ENCODE data around the gene NSRP1.
"Not testable (repeated sequence)": the region's sequence is repeated elsewhere in the genome, so short reads cannot be mapped to it uniquely, and the experiment has no call there.

Gene NSRP1

GRCh38 chr17:30124273-30124796 lies 7.7 kb downstream of the NSRP1 start:
- no peak for DNase-seq (ENCODE audit: low read depth)

GRCh38 chr17:30130121-30130520 lies 13.5 kb downstream of the NSRP1 start:
- DNase-seq (ENCODE audit: low read depth) = no peak

GRCh38 chr17:30132615-30133014 lies 16.0 kb downstream of the NSRP1 start:
- no peak for DNase-seq (ENCODE audit: low read depth)

- DNase-seq (ENCODE audit: low read depth) = no peak
These were observed 16.6 kb downstream of the NSRP1 start for GRCh38 chr17:30133197-30133596.

- no peak for DNase-seq (ENCODE audit: low read depth)
These were observed 17.9 kb downstream of the NSRP1 start for GRCh38 chr17:30134551-30134950.

DNA sequence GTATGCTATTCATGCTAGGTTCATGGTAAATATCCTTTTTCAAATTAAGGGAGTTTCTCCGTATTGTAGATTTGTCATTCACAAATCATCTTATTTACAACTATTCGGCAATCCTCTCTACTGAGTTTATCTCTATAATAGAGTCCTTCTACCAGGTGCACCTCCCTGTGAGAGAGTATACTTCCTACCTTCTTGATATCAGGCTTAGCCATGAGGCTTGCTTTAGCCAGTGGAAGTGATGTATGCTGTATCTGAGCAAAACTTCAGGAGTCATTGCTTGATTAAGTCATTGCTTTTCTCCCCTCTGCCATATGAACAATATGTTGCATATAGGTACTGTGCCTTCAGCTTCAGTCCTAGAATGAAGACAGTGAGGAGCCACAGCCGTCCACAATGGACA lies 20.5 kb downstream of the NSRP1 start:
- DNase-seq (ENCODE audit: low read depth) = no peak

DNA sequence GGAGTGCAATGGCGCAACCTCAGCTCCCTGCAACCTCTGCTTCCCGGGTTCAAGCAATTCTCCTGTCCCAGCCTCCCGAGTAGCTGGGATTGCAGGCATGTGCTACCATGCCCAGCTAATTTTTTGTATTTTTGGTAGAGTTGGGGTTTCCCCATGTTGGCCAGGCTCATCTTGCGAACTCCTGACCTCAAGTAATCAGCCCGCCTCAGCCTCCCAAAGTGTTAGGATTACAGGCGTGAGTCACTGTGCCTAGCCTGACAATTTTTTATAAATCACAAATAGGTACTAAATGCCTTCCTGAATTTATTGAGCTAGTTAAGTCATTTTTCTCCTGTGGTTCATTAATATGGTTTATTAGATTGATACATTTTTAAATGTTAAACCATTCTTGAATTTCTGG lies 31.2 kb downstream of the NSRP1 start:
- DNase-seq (ENCODE audit: low read depth) = not testable (repeated sequence)

GRCh38 chr17:30148376-30148775 lies 31.8 kb downstream of the NSRP1 start:
- DNase-seq (ENCODE audit: low read depth) = no peak

- no peak for DNase-seq (ENCODE audit: low read depth)
These were observed 34.9 kb downstream of the NSRP1 start for GRCh38 chr17:30151471-30151870.

DNA sequence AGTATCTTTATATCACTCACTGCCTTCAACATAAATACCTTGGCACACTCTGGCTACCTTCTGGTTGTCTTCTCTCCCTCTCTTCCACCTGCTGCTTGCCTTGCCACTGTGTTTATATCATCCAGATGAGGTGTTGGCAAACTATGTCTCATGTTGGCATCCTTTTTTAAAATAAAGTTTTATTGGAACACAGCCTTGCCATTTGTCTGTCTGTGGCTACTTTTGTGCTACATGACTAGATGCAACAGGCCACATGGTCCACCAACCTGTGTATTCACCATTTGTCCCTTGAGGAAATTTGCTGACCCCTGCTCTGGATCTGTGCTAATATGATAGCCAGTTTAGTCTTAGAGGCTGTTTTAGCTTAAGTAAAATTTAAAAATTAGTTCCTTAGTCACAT lies 36.8 kb downstream of the NSRP1 start:
- DNase-seq (ENCODE audit: low read depth) = no peak

- DNase-seq (ENCODE audit: low read depth) = no peak
These were observed 38.8 kb downstream of the NSRP1 start for GRCh38 chr17:30155389-30155788.

DNA sequence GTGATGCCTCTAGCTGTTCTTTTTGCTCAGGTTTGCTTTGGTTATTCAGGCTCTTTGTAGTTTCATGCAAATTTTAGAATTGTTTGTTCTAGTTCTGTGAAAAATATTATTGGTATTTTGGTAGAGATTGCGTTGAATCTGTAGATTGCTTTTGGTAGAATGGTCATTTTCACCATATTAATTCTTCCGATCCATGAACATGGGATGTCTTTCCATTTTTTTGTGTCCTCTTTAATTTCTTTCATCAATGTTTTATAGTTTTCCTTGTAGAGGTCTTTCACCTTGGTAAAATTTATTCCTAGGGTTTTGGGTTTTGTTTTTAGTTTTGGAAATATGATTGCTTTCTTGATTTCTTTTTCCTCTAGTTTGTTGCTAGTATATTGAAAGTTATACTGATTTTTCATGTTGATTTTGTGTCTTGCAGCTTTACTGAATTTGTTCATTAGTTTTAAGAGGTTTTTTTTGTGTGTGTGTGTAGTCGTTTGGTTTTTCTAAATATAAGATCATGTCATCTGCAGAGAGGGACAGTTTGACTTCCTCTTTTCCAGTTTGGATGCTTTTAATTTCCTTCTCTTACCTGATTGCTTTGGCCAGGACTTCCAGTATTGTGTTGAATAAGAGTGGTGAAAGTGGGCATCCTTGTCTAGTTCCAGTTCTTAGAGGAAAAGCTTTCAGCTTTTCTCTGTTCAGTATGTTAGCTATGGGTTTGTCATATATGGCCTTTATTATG lies 42.4 kb downstream of the NSRP1 start:
- DNase-seq (ENCODE audit: low read depth) = no peak

DNA sequence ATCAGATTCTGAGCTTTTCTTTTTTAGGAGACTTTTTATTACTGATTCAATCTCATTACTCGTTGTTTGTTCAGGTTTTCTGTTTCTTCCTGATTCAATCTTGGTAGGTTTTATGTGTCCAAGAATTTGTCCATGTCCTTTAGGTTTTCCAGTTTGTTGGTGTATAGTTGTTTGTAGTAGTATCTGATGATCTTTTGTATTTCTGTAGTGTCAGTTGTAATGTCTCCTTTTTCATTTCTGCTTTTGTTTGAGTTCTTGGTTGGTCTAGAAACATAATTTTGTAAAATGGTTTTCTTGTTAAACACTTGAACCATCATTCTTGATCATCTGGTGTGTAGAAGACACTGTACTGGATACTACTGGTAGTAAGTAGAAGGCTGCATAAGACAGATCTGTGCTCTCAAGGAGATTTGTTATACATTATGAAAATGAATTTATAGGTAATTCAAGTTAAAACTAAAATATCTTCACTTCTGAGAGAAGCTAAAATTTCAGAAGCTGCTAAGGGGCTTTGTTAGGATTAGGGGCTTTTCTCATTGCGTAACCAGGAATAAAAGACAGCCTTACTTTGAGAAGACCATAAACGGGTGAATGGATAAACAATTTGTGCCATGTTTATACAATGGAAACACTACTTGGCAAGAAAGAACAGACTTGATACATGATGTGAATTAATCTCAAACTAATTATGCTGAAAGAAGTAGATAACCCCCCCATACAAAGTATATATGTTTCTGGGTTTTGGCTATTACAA lies 44.0 kb downstream of the NSRP1 start:
- no peak for DNase-seq (ENCODE audit: low read depth)

DNA sequence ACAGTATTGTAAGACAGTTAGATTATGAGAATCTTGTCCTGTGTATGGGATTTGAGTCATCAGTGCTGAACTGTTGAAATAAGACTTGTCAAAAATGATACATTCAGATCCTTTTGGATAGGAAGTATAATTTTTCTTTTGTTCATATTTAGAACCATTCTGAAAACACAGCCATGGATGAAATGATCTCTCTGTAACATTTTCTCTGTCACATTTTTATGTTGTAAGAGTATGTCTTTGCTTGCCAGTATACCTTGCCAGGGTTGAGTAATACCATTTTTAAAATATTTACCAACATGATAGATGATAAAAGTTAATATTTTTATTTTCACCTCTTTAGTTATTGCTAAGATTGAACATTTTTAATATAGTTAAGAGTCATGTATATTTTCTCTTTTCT lies 45.0 kb downstream of the NSRP1 start:
- peak; percentile 15 for DNase-seq (ENCODE audit: low read depth)

DNA sequence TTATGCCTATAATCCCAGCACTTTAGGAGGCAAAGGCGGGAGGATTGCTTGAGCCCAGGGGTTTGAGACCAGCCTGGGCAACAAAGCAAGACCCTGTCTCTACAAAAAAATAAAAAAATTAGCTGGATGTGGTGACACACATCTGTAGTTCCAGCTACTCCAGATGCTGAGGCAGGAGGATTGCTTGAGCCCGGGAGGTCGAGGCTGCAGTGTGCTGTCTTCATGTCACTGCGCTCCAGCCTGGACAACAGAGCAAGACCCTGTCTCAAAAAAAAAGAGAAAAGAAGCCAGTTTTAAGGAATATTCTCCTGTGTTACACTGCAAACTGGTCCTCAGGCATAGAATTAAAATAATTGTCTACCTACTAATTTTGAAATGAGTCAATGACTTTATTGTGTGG lies 47.9 kb downstream of the NSRP1 start:
- no peak for DNase-seq (ENCODE audit: low read depth)

DNA sequence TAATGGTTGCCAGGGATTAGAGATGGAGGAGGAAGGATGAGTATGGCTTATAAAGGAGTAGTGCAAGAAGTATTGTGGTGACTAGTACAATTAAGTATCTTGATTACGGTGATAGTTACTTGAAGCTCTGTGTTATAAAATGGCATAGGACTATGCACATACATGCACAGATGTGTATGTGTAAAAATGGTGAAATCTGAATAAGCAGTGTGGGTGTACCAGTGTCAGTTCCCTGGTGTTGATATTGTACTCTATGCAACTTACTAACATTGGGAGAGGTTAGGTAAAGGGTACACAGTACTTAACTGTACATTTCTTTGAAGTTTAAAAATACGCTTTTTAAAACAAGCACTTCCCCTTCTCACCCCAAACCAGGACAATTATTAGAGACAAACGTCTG lies 48.5 kb downstream of the NSRP1 start:
- DNase-seq (ENCODE audit: low read depth) = no peak

GRCh38 chr17:30165960-30166359 lies 49.3 kb downstream of the NSRP1 start:
- DNase-seq (ENCODE audit: low read depth) = no peak

- no peak for DNase-seq (ENCODE audit: low read depth)
These were observed 53.9 kb downstream of the NSRP1 start for GRCh38 chr17:30170415-30170987.

- no peak for DNase-seq (ENCODE audit: low read depth)
These were observed 55.9 kb downstream of the NSRP1 start for GRCh38 chr17:30172560-30172959.

DNA sequence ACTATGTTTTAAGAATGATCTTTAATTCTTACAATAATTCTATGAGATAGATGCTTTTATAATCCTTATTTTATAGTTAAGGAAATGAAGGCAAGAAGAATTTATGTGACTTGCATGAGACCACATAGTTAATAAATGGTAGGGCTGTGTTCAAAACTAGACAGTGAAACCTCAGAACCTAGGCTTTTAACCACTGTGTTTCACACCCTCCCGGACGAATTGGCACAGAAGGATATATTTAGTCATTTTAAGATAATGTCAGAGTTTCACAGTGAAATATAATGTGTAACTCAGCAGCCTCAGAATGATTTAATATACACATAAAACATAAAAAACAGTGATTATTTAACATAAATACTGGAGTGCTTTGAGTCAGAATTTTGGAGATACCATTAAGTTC lies 57.0 kb downstream of the NSRP1 start:
- no peak for DNase-seq (ENCODE audit: low read depth)

- no peak for DNase-seq (ENCODE audit: low read depth)
These were observed 57.9 kb downstream of the NSRP1 start for GRCh38 chr17:30174556-30174955.

DNA sequence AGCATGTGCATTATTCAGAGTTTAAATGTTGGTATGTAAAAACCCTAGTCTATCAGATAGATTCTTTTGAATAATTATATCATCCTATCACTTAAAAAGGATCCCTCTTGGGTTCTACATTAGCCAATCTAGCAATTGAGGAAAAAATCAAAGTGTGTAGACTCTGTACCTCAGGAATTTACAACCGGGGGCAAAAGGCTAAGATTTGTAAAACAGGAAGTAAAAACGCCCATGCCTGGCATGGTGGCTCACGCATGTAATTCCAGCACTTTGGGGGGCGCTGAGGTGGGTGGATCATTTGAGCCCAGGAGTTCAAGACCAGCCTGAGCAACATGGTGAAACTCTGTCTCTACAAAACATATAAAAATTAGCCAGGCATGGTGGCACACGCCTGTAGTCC lies 60.2 kb downstream of the NSRP1 start:
- DNase-seq (ENCODE audit: low read depth) = no peak

GRCh38 chr17:30186761-30187160 lies 70.1 kb downstream of the NSRP1 start:
- DNase-seq (ENCODE audit: low read depth) = no peak

Data from fibroblast of gingiva (primary cell).